ENCODE data around the gene GPR161.

DNA sequence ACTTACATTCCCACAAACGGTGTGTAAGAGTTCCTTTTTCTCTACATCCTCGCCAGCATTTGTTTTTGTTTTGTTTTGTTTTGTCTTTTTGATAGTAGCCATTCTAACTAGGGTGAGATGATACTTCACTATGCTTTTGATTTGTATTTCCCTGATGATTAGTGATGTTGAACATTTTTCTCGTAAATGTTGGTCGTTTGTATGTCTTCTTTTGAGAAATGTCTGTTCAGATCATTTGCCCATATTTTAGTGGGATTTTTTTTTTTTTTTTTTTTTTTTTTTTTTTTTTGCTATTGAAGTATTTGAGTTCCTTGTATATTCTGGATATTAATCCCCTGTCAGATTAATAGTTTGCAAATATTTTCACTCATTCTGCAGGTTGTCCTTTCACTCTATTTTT, 19.2 kb upstream of the GPR161 start:
- TF ChIP-seq, protein P1, sequence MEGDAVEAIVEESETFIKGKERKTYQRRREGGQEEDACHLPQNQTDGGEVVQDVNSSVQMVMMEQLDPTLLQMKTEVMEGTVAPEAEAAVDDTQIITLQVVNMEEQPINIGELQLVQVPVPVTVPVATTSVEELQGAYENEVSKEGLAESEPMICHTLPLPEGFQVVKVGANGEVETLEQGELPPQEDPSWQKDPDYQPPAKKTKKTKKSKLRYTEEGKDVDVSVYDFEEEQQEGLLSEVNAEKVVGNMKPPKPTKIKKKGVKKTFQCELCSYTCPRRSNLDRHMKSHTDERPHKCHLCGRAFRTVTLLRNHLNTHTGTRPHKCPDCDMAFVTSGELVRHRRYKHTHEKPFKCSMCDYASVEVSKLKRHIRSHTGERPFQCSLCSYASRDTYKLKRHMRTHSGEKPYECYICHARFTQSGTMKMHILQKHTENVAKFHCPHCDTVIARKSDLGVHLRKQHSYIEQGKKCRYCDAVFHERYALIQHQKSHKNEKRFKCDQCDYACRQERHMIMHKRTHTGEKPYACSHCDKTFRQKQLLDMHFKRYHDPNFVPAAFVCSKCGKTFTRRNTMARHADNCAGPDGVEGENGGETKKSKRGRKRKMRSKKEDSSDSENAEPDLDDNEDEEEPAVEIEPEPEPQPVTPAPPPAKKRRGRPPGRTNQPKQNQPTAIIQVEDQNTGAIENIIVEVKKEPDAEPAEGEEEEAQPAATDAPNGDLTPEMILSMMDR (IDR thresholded peaks at IDR 0.05): no peak
- TF ChIP-seq POLR2AphosphoS5 (IDR thresholded peaks at IDR 0.05): no peak
